Measurements from ENCODE around the gene ZNF491. TPM values are rescaled to one million over a fixed set of nuclear protein-coding genes. Genes with fewer than 3 reads are reported as not detected.

The ZNF491 gene
- total RNA-seq = 3.0 and 4.4 TPM in 2 replicates

DNA sequence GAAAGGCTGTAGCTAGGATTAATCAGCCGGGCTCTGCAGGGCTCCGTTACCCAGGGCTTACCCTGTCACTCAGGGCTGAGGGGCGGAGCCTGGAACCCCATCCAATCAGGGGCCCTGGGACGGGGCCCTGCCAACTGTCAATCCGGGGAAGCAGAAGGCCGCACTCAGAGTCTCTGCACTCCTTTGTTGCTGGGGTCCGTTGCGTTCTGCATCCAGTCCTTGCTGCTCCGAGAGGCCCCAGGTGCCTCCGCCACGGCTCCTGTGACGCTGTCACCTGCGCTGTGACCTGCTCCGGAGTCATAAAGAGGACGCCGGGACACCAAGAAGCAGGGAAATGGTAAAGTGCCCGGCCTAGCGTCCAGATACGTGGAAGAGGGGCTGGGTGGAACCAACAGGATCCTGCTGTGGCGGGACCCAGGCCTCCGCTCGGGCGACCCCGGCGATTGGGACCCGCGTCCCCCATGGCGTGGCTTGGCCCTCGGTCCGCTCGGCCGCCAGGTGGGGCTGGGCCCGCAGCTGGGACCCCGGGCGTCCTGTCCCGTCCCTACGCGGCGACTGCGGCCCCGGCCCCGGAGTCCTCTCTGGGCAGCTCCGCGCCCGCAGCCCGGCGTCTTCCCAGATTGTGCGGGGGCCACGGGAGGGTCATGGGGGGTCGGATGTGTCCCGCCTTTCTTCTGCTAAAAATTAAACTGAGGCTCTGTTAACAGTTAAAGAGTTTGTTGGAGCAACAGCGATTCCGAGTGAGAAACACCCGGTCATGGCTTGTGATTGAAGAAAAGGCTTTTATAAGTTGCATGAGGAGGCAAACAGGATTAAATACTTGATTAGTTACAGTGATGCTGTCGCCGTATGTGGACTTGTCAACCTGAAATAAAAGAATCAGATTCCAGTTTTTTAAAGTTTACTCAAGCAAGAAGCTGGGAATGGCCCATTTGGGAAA is at the start of gene ZNF491:
Gene ZNF491 (plus strand): TSS at position 133 of the 940 bp plus-strand sequence. CDS start 7,431 bp downstream, outside the sequence.

DNA sequence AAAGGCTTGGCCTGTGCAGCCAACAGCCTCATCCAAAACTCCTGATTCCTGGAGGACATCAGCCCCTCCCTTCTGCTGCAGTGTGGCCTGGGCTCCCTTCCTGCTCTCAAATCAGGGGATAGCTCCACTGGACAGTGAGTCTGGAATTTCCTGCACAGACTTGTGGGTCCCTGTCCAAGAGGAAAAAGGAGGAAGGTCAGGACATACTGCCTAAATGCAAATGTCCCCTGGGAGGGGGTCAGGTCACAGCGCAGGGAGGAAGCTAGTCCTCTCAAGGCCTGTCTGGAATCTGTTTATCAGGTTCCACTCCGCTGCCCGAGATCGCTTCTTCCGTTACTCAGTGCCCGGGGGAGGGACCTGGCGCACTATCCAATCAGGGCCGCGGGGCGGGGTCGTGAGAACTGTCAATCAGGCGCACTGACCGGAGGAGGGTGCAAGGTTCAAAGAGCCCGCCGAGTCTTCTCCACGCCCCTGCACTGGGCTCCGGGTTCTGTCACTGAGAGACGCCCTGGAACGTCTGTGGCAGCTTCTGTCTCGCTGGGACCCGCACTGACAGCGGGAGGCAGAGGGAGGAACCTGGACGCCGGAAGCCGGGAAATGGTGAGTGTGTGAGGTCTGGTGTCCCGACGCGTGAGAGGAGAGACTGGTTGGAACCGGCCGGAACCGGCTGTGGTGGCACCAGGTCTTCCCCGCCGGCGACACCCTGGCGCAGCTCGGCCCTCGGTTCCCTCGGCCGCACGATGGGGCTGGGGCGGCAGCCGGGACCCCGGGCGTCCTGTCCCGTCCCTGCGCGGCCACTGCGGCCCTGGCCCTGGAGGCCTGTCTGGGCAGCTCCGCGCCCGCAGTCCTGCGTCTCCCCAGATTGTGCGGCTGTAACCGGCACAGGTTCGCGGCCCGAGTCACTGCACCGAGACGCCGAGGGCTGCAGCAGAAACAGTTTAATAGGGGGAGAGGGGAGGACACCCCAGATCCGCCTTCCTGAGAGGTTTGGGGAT is 31.4 kb upstream of the ZNF491 start, which contains the start of gene ZNF441:
Gene ZNF441 (plus strand): TSS at position 404 of the 995 bp plus-strand sequence. CDS start 194 bp downstream, at position 598.

DNA sequence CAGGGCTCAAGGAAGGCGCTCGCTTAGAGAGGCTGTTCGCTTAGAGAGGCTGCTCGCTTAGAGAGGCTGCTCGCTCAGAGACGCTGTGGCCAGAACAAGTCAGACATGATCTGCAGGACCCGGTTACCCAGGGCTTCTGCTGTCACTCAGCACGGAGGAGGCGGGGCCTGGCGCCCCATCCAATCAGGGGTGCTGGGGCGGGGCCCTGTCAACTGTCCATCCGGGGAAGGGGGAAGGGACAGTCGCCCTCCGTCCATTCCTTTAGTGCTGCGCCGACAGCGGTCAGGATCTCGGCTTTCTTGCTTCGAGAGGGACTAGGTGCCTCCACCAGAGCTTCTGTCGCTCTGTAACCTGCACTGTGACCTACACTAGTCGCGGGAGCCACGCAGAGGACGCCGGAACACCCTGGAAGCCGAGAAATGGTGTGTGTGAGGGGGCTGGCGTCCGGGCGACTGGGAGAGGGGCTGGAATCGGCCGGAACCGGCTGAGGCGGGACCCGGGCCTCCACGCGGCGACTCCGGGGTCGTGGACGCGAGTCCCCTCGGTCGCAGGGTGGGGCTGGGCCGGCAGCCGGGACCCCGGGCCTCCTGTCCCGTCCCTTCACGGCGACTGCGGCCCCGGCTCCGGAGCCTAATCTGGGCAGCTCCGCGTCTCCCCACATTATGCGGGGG is 15.8 kb downstream of the ZNF491 start, which contains the start of gene ZNF440:
Gene ZNF440 (plus strand): TSS at position 245 of the 671 bp plus-strand sequence. CDS start 175 bp downstream, at position 420.

DNA sequence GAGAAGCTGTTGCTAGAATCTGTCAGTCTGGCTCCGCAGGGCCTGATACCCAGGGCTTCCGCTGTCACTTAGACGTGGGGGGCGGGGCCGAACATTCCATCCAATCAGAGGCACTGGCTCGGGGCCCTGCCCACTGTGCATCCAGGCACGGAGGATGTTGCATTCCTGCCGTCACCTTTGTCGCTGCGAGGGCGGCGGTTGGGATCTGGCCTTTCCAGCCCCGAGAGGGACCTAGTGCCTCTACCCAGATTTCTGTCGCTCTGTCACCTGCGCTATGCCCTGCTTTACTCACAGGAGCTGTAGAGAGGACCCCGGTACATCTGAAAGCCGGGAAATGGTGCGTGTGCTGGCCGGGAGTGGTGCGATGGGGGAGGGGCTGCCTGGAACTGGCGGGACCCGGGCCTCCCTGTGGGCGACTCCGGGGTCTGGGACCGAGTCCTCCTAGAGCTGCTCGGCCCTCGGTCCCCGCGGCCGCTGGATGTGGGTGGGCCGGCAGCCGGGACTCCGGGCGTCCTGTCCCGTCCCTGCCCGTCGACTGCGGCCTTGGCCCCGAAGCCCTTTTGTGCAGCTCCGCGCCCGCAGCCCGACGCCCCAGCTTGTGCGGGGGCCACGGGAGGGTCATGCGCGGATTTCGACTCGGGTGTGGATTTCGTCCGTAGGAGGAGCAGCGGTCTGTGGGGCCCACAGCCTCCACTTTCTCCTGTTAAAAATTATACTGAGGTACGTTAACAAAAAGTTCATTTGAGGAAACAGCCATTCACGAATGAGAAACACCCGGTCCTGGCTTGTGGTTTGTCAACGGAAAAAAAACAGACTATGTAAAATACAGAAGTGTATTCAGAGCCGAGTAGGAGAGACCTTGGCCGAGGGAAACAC is 50.5 kb downstream of the ZNF491 start, which contains the start of gene ZNF439:
Gene ZNF439 (plus strand): TSS at position 133 of the 876 bp plus-strand sequence. CDS start 142 bp downstream, at position 275.

Other genes with a start within 250 kb of the ZNF491 start
- 27.5 and 28.2 TPM in 2 replicates for gene ELOF1, start 239.3 kb upstream of the ZNF491 start, total RNA-seq
- gene ACP5, start 220.9 kb upstream of the ZNF491 start, total RNA-seq = 2.4 TPM in 2 replicates
- 15.2 and 16.5 TPM in 2 replicates for gene ZNF627, start 201.0 kb upstream of the ZNF491 start, total RNA-seq
- gene ZNF823, start 59.6 kb upstream of the ZNF491 start, total RNA-seq = 3.6 and 3.9 TPM in 2 replicates
- gene ZNF441, start 31.5 kb upstream of the ZNF491 start, total RNA-seq = 10.7 and 12.3 TPM in 2 replicates
- gene ZNF440, start 15.8 kb downstream of the ZNF491 start, total RNA-seq = 7.7 and 8.7 TPM in 2 replicates
- gene ZNF439, start 50.2 kb downstream of the ZNF491 start, total RNA-seq = 6.5 and 7.5 TPM in 2 replicates
- 5.2 and 7.1 TPM in 2 replicates for gene ZNF69, start 89.3 kb downstream of the ZNF491 start, total RNA-seq
- gene ZNF700, start 126.6 kb downstream of the ZNF491 start, total RNA-seq = 6.4 and 7.0 TPM in 2 replicates
- gene ZNF763, start 166.5 kb downstream of the ZNF491 start, total RNA-seq = 1.1 and 1.7 TPM in 2 replicates
- gene ZNF433, start 237.2 kb downstream of the ZNF491 start, total RNA-seq = 3.4 and 4.5 TPM in 2 replicates

Data from smooth muscle cell of the pulmonary artery (primary cell).